GM18861 (cell line): ENCODE results near the gene CDX2.

Experiments used
- ATAC-seq: cut with Tn5 transposase; IDR thresholded peaks from one replicate; pipeline ENCODE4 v1.9.1; 2021; ENCODE audit not compliant: unreplicated experiment

CDX2 gene

DNA sequence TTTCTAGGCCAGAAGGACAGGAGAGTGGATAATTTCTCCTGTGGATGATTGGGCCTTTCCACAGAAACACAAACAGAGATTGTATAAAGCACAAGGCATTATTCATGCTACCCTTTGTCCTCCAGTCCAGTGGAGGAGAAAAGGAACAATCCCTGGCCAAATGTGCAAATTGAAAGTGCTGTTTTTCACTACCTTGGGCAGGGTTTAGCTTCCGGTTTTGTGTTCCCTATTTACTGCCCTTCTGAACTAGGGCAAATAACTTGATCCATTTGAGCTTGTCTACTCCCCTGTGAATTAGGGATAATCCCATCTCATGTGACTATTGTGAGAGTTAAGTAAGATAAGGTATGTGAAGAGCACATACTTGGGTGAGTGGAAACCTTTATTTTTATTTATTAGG lies 36.0 kb downstream of the CDX2 start:
- no peak for ATAC-seq

DNA sequence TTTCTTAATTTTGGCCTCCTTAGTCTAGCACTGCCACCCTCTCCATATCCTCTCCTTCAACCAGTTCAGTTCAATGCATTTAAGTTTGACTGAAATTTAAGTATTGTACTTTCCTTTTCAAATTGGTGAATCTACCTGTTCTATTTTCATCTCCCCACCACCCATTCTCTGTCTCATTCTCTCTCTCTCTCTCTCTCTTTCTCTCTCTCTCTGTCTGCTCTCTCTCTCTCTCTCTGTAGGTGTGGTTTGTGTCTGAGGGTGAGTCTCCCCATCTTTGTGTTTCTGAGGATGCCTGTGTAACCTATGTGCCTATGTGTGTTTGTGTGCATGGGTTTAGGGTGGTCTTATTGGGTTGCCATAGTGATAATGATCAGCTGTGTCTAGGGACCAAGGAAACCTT lies 39.2 kb downstream of the CDX2 start:
- ATAC-seq, result no peak

DNA sequence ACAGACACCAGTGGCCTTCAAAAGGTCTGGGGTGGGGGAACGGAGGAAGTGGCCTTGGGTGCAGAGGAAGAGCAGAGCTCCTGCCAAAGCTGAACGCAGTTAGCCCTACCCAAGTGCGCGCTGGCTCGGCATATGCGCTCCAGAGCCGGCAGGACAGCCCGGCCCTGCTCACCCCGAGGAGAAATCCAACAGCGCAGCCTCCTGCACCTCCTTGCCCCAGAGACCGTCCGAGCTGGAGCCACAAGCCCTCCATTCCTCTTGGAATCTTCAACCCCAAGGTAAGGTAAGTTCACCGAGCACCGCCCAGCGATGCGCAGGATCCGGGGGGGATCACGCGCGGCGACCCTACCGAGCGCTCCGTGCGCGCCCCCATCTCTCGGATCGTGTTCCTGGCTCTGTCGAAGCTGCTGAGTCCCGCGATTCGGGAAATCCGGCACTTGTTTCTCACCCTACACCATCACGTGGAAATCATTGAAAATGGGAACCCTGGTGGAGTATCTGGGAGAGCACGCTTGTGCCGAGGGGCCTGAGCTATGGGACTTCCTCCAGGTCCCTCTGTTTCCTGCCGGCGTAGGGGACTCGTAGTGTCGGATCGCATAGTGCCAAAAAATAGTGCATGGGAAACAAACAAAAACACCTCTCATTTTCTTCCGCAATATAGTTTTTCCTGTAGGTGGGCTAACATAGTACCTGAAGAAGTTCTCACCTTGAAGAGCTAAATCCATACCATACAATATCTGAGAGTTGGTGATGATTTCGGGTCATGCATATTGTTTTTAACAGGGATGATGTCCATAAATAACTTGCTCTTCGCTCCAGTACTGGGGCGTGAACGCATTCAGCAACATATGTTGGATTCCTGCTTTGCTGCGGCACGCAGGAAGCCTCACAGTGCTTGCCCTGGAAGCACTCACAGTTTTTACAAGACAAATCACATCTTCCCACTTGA lies 40.0 kb downstream of the CDX2 start:
- ATAC-seq, result no peak

DNA sequence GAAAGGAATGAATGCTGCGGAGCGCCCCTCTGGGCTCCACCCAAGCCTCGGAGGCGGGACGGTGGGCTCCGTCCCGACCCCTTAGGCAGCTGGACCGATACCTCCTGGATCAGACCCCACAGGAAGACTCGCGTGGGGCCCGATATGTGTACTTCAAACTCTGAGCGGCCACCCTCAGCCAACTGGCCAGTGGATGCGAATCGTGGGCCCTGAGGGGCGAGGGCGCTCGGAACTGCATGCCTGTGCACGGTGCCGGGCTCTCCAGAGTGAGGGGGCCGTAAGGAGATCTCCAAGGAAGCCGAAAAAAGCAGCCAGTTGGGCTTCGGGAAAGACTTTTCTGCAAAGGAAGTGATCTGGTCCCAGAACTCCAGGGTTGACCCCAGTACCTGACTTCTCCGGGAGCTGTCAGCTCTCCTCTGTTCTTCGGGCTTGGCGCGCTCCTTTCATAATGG lies 40.7 kb downstream of the CDX2 start:
- ATAC-seq, result no peak

DNA sequence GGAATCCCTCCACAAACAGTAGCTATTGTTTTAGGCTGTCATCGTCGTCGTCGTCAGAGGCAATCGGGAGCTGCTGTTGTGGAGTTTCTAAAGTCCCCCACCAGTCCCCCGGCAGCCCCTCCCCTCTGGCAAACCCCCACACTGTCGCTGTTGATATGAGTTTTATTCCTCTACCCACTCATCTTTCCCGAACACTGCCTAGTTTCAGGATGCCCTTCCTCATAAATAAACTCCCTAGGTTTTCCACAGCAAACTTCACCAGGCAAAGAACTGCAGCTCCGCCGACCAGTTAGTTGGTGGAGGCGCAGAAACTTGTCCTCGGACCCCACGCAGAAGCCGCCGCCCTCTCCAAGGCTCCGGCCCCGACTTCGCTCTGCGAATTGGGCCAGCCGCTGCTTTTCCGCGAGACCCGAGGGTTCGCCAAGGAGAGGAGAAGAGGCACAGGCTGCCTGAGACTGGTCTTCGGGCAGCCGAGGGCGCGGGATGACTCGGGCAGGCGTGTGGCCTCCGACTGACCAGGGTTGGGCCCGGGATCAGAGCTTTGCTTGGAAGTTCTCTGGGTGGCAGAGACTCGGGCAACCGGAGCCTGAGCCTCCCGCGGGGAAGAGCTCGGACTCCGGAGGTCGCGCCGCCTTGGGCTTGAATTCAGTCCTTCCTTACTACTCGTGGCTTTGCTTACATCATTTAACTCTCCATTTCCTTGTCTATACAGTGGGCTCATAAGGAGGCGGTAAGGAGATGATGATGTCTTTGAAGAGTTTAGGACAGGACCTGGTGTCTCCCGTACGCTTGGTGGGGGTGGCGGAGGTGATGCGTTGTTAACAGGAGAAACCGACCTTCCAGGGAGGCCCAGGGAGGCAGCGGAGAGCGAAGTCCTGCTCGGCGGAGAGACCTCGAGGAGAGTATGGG lies 41.4 kb downstream of the CDX2 start:
- ATAC-seq, result no peak

DNA sequence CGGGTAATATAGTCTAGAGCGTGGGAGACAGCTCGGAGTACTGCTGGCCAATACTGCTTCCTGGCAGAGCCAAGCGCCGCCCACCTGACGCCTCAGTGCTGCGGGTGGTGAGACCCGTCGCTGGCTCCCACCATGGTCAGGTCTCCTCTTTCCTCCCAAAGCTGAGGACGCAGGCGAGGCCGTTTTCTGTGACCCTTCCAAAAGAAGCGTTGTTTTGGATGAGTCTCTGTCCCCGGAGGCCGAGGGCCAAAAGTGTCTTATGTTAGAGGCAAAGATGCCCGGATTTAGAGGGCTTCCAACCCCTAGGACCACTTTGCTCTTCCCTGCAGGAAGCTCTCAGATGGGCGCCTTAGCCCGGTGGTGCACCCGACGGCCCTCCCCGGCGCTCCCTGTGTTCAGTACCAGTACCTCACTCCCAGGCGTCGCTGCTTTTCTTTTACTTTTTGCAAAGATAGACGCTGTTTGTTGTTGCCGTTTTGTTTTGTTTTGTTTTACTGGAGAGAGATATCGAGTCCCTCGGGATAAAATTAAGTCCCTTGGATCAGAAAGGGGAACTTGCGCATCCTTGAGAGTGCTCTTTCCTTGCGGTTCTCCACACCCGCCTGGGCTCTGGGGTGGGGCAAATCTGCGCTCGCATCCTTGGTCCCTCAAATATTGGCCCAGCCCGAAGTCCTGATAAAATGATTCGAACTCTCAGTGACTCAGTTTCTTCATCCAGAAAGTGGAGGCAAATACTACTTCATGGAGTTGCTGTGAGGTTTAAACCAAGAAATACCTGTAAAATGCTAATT lies 42.3 kb downstream of the CDX2 start:
- no peak for ATAC-seq

DNA sequence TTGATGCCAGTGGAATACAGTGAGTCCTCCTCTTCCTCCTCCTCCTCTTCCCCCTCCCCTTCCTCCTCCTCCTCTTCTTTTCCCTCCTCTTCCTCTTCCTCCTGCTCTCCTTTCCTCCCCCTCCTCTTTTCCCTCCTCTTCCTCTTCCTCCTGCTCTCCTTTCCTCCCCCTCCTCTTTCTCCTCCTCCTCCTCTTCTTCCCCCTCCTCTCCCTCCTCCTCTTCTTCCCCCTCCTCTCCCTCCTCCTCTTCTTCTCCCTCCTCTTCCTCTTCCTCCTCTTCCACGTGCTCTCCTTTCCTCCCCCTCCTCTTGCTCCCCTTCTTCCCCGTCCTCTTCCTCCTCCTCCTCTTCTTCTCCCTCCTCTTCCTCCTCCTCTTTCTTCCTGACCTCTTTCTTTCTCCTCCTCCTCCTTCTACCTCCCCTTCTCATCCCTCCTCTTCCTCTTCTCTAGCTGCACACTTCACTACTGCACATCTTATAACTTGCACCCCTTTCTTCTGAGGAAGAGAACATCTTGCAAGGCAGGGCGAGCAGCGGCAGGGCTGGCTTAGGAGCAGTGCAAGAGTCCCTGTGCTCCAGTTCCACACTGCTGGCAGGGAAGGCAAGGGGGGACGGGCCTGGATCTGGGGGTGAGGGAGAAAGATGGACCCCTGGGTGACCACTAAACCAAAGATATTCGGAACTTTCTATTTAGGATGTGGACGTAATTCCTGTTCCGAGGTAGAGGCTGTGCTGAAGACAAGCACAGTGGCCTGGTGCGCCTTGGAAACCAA lies 43.7 kb downstream of the CDX2 start:
- no peak for ATAC-seq

DNA sequence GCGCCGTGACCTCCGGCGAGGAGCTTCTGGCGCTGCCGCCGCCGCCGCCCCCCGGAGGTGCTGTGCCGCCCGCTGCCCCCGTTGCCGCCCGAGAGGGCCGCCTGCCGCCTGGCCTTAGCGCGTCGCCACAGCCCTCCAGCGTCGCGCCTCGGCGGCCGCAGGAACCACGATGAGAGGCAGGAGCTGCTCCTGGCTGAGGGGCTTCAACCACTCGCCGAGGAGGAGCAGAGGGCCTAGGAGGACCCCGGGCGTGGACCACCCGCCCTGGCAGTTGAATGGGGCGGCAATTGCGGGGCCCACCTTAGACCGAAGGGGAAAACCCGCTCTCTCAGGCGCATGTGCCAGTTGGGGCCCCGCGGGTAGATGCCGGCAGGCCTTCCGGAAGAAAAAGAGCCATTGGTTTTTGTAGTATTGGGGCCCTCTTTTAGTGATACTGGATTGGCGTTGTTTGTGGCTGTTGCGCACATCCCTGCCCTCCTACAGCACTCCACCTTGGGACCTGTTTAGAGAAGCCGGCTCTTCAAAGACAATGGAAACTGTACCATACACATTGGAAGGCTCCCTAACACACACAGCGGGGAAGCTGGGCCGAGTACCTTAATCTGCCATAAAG lies 44.5 kb downstream of the CDX2 start:
- no peak for ATAC-seq

DNA sequence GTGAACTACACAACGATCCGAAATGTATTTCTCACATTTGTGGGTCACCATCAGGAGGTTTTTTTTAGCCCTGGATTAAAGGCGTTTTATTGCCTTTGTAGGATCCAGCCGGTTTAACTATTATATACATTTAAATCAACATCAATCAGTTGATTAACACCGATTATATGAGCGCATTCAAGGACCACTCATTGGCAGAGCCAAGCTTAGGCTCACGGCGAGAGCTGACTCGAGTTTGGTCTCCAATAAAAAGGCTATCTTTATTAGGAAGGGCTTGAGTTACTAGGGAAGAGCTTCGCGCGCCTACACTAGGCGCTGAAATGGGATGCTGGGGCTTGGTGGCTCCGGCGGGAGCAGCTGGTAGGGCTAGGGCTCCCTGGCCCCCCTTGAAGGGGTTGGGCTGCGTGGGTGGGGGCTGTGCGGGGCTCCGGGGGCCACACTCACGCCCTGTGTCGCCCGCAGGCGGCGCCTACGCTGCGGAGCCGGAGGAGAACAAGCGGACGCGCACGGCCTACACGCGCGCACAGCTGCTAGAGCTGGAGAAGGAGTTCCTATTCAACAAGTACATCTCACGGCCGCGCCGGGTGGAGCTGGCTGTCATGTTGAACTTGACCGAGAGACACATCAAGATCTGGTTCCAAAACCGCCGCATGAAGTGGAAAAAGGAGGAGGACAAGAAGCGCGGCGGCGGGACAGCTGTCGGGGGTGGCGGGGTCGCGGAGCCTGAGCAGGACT lies 45.2 kb downstream of the CDX2 start:
- no peak for ATAC-seq

DNA sequence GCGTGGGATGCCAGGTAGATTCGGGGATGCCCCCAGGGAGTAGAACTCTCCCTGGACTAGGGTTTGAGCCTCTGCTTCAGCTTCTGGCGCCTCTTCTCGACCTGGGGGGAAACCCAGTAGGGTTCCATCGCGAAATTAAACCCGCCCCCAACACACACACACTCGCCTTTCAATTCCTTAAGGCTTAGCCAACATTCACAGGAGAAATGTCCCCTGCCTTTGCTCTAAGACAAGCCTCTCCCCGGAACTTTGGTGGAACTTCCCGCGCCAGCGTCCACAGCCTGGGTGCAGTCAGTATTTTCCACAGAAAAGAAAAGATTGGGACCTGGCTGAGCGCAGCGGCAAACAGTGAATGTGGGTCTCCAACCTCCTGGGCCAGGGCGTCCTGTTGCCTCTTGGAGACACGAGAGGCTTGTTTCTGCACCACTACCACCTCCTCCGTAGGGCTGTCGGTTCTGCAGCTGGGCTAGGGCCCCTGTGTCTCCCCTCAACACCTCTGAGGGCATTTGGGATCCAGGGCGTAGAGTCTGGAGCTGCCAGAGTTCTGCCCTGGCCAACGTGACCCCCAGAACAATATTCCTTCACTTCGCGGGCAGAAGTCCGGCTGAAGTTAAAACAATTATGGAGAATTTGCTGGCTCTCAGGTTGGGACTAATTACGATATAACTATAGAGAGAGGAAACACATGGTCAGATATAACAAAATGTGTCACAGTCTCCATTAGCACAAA lies 46.1 kb downstream of the CDX2 start:
- ATAC-seq, result no peak

DNA sequence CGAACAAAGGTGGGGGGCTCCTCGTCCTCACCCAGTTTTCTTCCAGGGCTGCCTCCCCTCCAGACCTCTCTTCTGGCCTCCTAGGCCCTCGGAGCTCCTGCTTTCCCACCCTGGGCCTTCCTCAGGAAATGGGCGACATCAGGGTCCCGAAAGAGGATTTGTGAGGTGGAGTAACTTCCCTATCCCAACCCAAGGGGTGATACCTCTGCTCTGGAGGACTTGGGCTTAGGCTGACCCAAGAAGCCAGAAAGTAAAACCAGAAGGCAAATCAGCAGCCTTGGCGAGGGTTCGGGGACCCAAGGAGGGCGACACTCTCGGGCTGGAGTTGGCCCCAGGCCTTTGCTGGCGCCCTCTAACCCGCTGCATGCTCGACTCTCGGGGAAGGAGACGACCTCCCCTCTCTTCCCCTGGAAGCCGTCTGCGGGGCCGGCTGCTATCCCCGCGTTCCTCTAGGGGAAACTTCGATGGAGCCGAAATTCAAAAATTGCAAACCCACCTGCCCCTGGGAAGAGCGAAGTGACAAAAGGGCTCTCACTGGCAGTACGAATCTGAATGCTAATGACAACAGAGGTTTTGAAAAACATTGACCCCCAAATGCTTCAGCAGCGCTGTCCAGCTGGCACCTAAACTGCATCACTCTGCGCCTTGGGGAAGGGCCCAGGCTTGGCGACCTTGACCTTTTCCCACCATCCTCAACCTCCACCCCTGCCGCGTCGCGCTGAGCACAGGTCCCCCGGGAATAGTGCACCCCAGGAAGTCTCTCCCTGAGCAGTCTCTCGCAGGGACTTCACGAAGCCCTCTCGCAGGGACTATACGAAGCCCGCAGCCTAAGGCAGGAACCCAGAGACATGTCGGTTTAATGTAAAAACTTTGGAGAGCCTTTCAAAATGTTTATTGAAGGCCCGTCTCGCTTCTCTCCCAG lies 46.9 kb downstream of the CDX2 start:
- ATAC-seq, result no peak

DNA sequence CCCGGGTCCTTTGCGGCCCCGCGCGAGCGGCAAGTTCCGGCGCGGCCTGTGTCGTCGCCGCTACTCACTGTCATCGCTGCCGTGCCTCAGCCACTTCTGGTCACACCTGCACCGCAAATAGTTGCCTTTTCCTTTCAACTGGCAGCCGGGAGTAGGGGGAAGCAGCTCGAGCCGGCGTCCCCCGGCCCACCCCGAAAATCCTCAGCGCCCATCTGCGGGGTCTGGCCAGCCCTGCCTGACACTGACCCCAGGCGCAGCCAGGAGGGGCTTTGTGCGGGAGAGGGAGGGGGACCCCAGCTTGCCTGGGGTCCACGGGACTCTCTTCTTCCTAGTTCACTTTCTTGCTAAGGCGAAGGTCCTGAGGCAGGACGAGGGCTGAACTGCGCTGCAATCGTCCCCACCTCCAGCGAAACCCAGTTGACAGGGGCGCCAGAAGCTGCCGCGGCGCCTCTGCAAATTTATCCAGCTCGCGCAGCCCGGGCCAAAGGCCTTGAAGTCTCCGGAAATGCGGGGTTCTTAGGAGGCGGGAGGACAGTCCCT lies 47.6 kb downstream of the CDX2 start:
- ATAC-seq, result no peak

DNA sequence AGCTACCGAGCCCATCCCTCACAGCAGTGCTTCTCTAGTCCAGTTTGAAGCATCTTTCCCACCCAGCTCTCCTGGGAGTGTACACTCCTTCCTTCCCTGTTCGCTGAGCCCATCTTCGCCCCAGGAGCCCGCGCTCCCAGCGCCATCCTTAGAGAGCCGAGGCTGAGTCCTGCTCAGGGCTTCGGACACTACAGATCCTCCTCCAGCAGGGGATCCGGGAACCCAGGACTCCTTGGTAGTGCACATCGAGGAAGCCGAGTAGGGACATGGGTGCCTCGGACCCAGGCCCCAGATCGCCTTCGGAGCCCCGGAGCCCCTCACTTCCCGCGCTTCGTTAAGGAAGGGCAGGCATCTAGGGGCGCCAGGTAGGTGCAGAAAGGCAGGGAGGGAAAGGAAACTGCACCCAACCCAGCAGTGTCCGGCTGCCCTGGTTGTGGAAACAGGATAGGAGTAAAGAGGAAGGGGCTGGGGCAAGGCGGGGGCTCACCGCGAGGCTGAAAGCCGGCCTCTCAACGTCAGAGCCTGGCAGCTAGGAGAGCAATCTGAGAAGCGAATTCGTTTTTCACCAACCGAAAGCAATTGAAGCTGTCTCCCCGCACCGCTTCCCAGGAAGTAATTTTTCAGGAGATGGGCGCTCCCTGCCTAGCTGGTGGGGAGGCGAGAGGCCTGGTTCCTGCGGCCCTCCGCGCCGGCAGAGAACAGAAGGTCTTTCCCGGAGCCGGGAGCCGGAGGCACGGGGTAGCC lies 48.3 kb downstream of the CDX2 start:
- no peak for ATAC-seq

DNA sequence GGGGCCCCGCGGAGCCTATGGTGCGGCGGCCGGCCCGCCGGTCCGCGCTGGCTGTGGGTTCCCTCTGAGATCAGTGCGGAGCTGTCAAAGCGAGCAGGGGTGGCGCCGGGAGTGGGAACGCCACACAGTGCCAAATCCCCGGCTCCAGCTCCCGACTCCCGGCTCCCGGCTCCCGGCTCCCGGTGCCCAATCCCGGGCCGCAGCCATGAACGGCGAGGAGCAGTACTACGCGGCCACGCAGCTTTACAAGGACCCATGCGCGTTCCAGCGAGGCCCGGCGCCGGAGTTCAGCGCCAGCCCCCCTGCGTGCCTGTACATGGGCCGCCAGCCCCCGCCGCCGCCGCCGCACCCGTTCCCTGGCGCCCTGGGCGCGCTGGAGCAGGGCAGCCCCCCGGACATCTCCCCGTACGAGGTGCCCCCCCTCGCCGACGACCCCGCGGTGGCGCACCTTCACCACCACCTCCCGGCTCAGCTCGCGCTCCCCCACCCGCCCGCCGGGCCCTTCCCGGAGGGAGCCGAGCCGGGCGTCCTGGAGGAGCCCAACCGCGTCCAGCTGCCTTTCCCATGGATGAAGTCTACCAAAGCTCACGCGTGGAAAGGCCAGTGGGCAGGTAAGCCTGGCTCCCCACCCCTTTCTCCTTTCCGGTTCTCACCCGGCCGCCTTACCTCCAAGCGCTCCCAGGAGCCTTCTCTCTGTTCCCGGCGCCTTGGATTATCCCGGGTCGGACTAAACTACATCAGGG lies 49.0 kb downstream of the CDX2 start, which contains the start of gene PDX1:
PDX1 (plus strand) TSS at position 67 of the 743 bp plus-strand sequence; CDS start at position 206, 139 bp downstream.
- no peak for ATAC-seq

DNA sequence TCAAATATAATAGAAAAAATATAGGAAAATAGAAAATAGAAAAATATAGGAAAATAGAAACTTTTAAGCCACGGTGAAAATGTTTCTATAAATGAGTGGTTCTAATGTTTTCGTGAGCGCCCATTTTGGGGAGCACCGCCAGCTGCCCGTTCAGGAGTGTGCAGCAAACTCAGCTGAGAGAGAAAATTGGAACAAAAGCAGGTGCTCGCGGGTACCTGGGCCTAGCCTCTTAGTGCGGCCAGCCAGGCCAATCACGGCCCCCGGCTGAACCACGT lies 49.5 kb downstream of the CDX2 start:
- no peak for ATAC-seq
